Stimulated activated CD8-positive, alpha-beta memory T cell treated with anti-CD3 and anti-CD28 coated beads, Interleukin-2, amount 100 ng/mL, for 48 hours (primary cell): ENCODE data around the gene RDX.

ENCODE experiments used
- DNase-seq, 2 donors: peaks; one replicate each; pipeline ENCODE4 v3.0.0-alpha.2; 2020; ENCODE audit warnings: low read depth in 2 of 2

RDX gene

DNA sequence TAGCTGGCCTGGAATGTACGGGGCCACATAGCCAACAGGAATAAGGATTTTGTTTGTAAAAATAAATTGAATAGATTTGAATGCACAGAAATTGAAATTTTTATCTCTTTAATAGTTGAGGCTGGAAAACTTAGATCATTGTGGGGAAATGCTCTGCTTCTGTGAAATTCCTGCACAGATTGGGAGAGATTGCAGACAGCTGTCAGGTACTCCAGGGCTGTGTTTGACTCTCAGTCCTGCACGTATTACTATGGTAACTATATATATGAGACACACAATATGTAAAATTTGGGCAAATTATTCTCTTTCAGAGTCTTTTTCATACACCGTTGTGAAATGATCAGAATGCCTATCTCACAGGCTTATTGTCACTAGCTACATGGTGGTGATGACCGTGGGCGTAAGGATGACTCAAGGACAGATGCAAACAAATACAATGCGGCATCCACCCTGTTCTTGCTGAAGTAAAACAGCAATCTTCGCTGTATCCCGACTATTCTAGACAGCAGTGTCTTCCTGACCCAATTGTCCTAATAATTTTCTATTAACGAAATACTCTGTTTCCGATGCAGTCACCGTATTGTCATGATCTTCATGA, 123.8 kb downstream of the RDX start:
- DNase-seq: no peak

GRCh38 chr11:110169738-110170137, 126.7 kb downstream of the RDX start:
- DNase-seq: no peak

DNA sequence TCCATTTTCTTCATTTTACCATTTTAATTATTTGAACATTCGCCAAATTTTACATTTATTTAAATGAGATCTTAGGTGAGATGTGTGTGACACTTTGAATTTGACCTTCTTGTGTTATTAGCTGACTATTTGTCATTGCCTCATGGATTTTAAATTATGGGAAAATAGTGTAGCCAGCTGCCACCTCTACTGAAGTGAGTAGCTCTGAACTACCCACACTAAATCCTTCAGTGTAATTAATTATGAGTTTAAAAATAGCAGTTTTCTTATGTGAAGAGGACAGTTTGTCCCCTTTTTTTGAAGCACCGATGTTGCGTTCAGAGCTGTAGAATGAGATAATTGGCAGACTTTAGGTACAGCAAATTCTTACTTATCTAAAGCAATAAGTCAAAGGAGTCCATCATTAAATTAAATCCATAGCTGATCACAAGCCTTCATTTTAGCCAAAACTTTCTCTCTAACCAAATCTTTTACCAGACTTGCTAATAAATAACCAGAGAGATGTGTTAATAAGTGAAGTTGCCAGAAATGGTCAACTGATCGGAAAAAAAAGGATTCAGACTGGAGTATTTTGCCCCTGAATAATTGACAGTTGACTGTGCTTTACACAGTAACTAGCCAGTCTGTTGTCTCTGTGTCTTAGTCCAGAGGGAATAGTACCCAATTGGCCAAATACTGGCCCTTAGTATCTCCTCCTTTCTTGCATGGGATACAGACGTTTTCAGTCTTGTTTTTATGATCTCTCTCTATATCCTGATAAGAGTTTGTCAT, 128.2 kb downstream of the RDX start:
- DNase-seq: no peak

- DNase-seq: no peak
These were observed 131.1 kb downstream of the RDX start for GRCh38 chr11:110165039-110165925.

DNA sequence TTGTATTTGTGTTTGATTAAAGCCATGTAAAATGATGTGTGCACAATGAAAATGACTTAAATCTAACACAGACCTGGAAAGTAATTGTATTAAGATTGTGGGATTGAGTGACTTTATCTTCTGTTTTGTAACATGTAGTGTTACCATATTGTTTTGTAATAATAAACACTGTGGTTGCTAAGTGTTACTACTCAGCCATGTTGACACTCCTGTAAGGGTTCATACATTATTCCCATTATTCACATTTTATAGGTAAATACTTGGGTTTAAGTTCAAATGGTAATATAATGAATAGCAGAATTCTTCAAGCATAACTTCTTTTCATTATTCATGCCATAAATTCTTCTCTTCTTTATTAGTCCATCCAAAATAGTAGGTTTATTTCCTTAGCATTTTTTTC, 134.2 kb downstream of the RDX start:
- no peak for DNase-seq

DNA sequence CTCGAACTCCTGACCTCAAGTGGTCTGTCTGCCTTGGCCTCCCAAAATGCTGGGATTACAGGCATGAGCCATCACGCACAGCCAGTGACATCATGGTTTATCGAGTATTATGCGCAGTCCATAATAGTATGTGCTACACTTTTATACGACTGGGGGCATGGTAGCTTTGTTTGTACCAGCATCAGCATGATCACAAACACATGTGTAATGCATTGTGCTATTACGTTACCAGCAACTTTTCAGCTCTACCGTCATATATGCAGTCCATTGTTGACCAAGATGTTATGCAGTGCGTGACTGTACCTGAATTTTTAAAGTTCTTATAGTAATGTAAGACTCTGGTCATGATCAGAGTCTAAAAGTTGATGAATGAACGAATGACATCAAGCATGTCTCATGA, 135.4 kb downstream of the RDX start:
- no peak for DNase-seq

- DNase-seq: no peak
These were observed 136.0 kb downstream of the RDX start for GRCh38 chr11:110160437-110160836.

DNA sequence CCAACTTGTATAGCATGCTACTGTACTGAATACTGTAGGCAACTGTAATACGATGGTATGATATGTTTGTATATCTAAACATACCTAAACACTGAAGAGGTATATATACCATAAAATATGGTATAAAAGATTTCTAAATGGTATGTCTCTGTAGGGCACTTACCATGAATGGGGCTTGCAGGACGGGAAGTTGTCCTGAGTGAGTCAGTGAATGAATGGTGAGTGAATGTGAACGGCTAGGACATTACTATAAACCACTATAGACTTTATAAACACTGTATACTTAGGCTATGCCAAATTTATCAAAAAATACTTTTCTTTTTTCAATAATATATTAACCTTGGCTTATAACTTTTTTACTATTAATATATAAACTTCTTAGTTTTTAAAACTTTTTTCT, 136.4 kb downstream of the RDX start:
- no peak for DNase-seq

DNA sequence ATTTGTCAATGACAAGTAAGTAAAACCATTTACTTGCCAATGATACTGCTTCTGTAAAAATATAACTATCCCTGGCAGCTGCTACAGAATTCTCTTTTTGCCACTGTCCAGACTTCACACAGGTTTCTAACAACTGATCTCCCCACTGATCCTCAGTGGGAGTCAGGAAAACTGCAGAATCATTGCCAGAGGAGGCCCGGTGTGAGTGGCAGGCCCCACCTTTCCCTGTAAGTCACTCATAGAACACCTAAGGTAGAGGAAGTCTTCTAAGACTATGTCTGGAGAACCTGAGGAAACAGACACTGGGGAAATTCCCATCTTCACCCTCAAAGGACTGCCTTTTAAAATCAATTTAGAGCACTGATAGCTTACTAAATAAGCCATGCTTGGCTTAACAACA, 136.9 kb downstream of the RDX start:
- no peak for DNase-seq

DNA sequence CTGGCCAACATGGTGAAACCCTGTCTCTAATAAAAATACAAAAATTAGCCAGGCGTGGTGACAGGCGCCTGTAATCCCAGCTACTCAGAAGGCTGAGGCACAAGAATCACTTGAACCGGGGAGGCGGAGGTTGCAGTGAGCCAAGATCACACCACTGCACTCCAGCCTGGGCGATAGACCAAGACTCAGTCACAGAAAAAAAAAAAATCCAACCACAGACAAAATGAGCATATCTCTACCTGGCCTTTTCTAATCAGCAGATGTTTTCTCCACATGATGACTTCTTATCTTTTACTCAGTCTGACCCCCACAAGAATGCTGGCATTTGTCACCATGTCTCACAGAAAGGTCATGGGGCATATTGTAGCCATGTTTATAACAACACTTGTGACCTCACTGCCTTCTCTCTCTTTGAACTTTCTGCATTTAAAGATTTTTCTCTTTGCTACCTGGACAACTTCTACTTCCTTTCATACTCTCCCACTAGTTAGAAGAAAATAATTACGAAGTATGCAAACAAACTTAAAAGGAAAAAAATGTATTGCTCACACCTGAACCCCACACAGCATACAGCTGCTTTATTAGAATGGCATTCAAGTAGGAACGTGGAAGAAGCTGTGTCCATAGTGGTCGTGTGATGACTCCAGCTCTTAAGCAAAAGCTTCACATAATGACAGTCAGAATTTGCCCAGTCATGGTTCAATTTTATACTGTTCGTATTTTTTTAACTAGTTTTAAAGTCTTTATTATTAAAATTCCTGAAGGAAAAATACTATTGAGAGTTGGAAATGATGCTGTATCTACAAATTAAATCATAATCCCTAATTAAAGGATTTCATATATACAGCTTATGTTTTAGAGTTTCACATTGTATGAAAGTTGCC, 137.9 kb downstream of the RDX start:
- DNase-seq: no peak

GRCh38 chr11:110156503-110156902, 139.9 kb downstream of the RDX start:
- no peak for DNase-seq

- DNase-seq: no peak
These were observed 142.9 kb downstream of the RDX start for GRCh38 chr11:110153474-110153873.

- no peak for DNase-seq
These were observed 144.2 kb downstream of the RDX start for GRCh38 chr11:110152199-110152598.

GRCh38 chr11:110148775-110149744, 147.4 kb downstream of the RDX start:
- DNase-seq: no peak

DNA sequence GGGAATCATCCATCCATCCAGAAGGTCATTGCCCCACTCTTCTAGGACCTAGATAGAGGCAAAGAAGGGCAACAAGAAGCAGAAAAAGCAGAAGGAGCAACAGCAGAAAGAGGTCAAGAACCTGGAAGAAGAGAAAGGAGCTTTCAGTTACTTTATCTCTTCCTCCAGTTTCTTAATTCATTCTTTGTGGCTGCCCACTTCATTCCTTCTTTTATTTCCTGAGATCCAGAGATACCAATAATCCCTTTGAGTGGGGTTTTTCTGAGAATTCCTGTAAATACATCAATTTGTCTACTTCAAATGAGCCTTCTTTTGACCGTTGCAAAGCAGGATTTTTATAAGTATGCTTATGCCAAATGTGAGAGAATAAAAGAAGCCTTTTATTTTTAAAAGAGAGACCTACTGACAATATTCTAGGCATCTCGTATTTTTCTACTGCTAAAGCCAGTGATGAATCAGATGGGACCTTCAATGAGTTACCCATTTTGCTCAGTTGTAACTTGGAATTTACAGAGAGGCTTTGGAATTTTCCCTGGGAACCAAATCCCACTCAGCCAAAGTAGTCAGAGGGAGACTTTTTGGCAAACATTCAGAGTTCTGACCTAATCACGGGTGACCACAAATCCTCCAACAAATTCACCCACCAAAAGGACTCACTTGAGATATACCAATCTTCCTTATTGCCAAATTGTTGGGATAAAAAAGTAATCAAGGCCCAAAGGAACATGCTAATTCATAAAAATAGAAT, 148.3 kb downstream of the RDX start:
- DNase-seq: no peak

- DNase-seq: no peak
These were observed 154.6 kb downstream of the RDX start for GRCh38 chr11:110141812-110142211.

- DNase-seq: no peak
These were observed 162.3 kb downstream of the RDX start for GRCh38 chr11:110134110-110134509.

DNA sequence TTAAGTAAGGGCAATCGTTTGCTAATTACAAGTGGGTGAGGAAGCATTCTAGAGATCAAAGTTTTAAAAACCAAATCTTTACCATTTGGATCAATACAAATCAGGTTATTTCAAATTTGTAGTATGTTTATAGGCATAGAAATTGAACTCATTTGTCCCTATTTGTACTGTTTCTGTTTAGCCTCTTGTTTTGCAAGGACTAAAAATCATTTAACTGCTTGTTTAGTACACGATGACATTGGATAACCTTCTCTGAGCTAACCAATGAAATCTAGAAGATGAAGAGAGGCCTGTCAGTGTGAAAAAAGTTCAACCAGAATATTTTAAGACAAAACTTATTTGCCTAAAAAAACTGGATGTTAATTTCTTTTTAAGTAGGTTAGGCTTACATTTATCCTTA, 163.3 kb downstream of the RDX start:
- DNase-seq: no peak

GRCh38 chr11:110131386-110132123, 164.9 kb downstream of the RDX start:
- no peak for DNase-seq
